ENCODE data around the gene WFDC6. TPM values are rescaled to one million over a fixed set of nuclear protein-coding genes. Genes with fewer than 3 reads are reported as not detected.
"Not testable (repeated sequence)": the region's sequence is repeated elsewhere in the genome, so short reads cannot be mapped to it uniquely, and the experiment has no call there.

WFDC6 gene
- total RNA-seq, 1 donor = not detected

- no peak for TF ChIP-seq CTCF (IDR thresholded peaks at IDR 0.05; ENCODE audit: insufficient read depth, low read length)
- peak; percentile 28 for DNase-seq (ENCODE audit: low read depth)
- H3K4me3 ChIP-seq (ENCODE audit: low read depth, low read length) = no peak overlapping the region
These were observed 37.7 kb upstream of the WFDC6 start for GRCh38 chr20:45576995-45577394.

GRCh38 chr20:45575931-45576330 lies 36.6 kb upstream of the WFDC6 start:
- no peak for TF ChIP-seq CTCF (IDR thresholded peaks at IDR 0.05; ENCODE audit: insufficient read depth, low read length)
- H3K4me3 ChIP-seq (ENCODE audit: low read depth, low read length) = no peak overlapping the region
- DNase-seq (ENCODE audit: low read depth) = no peak

GRCh38 chr20:45569650-45570049 lies 30.4 kb upstream of the WFDC6 start:
- not testable (repeated sequence) for H3K4me3 ChIP-seq (ENCODE audit: low read depth, low read length); DNase-seq (ENCODE audit: low read depth)

- TF ChIP-seq CTCF (IDR thresholded peaks at IDR 0.05; ENCODE audit: insufficient read depth, low read length) = no peak
- DNase-seq (ENCODE audit: low read depth) = no peak
- H3K4me3 ChIP-seq (ENCODE audit: low read depth, low read length) = no peak overlapping the region
These were observed 25.5 kb upstream of the WFDC6 start for GRCh38 chr20:45564760-45565276.

GRCh38 chr20:45555198-45555597 lies 15.9 kb upstream of the WFDC6 start:
- TF ChIP-seq CTCF (IDR thresholded peaks at IDR 0.05; ENCODE audit: insufficient read depth, low read length) = no peak
- DNase-seq (ENCODE audit: low read depth) = no peak
- H3K4me3 ChIP-seq (ENCODE audit: low read depth, low read length) = no peak overlapping the region

- no peak for DNase-seq (ENCODE audit: low read depth)
- no peak overlapping the region for H3K4me3 ChIP-seq (ENCODE audit: low read depth, low read length)
- TF ChIP-seq CTCF (IDR thresholded peaks at IDR 0.05; ENCODE audit: insufficient read depth, low read length) = no peak
These were observed 13.2 kb upstream of the WFDC6 start for GRCh38 chr20:45552456-45552855.

- H3K4me3 ChIP-seq (ENCODE audit: low read depth, low read length) = no peak overlapping the region
- DNase-seq (ENCODE audit: low read depth) = no peak
- no peak for TF ChIP-seq CTCF (IDR thresholded peaks at IDR 0.05; ENCODE audit: insufficient read depth, low read length)
These were observed 11.5 kb upstream of the WFDC6 start for GRCh38 chr20:45550765-45551164.
